GM21717 (cell line): ENCODE data around the gene NPTN.

Source experiments
- ATAC-seq: cut with Tn5 transposase; IDR thresholded peaks from one replicate; pipeline ENCODE4 v1.9.1; 2021; ENCODE audit warnings: mild to moderate bottlenecking, moderate library complexity; ENCODE audit not compliant: unreplicated experiment

Gene NPTN

DNA sequence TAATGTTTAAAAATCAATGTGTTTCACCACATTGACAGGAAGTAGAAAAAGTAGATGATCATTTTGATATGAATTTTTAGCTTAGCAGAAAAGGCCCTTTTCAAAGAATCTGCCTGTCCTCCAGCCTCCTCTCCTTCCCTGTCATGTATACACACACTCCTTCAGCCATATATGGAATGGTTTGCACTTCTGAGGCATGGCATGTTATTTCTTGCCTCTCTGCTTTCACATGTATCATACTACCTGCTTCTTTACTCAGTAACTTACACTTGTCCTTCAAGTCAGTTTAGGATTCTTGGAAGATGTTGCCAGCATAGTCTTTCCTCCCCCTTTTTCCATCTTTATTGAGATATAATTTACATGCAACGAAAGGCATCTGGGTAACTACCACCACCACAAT lies 111.2 kb downstream of the NPTN start:
- no peak for ATAC-seq

DNA sequence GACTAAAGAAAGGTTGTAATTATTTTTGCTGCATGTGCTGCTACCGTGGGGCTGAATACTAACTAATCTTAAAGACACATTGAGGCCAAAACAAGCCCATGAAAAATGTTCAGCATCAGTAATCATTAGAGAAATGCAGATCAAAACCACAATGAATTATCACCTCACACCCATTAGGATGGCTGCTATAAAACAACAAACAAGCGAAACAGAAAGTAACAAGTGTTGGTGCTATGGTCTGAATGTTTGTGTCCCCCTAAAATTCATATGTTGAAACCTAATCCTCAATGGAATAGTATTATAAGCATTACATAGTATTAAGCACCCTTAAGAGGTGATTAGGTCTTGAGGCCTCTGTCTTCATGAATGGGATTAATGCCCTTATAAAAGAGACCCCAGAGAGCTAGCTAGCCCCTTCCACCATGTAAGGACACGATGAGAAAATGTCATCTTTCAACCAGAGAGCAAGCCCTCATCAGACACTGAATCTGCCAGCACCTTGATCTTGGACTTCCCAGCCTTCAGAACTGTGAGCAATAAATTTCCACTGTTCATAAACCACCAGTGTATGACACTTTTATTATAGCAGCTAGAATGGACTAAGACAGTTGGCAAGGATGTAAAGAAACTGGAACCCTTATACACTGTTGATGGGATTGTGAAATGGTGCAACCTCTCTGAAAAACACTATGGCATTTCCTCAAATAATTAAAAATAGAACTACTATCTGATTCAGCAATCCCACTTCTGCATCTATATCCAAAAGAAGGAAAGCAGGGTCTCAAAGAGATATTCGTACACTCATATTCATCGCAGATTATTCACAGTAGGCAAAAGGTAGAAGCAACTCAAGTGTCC lies 114.1 kb downstream of the NPTN start:
- no peak for ATAC-seq

DNA sequence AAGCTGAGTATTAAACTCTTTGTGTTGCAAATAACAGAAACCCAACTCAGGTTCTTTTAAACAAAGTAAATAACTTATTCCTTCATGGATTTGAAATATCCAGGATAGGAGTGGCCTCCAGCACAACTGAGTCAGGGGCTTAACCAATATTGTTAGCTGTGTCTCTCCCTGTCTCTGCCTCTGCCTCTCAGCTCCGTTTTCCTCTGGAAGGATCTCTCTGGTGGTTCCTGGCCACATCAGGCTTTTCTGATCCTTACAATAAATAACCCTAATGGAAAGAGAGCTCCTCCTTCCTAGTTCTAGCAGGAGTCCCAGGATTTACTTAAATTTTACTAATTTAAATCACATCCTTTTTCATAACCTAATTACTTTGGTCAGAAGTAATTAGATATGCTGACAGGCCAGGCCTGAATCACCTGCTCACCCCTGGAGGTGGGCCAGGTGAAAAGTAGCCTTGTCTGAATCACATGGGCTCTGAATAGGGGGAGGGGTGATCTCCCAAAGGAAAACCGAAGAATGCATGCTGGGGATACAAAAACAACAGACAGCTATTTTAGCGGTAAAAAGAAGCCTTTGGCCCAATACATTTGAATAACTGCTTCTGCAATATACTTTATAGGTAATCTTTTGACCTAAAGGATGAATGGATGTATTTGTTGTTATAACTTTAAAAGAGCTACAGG lies 114.9 kb downstream of the NPTN start:
- no peak for ATAC-seq

DNA sequence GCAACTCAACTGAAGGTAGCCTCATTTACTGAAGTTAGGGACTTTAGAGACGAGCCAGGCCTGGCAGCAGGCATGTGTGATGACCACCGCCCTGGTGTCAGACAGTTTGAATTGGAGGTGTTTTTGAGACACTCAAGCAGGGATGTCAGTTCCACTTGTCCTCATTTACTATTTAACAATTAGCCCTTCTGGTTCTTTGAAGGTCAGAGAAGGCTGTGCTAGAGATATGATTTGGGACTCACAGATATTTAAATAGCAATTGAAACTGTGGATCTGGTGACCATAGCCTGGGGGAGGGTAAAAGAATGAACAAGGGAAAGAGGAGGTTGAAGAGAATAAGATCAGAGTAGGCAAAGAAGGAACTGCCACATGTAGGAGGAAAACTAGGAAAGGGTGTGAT lies 115.6 kb downstream of the NPTN start:
- no peak for ATAC-seq

DNA sequence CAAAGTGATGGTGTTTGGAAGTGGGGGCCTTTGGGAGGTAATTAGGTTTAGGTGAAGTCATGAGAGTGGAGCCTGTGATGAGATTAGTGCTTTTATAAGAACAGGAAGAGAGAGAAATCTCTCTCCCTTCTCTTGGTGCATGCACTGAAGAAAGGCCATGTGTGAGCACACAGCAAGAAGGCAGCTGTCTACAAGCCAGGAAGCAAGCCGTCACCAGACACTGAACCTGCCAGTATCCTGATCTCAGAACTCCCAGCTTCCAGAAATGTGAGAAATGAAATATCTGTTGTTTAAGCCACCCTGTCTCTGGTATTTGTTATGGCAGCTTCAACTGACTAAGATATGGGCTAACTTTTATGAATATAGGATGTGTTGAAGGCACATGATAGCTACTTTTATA lies 117.7 kb downstream of the NPTN start:
- ATAC-seq, result no peak
